Neural crest cell (in vitro differentiated cells): Measurements from ENCODE around the gene NAV1. TPM values are rescaled to one million over a fixed set of nuclear protein-coding genes. Genes with fewer than 3 reads are reported as not detected.

Experiments
- DNase-seq: peaks from one replicate; pipeline ENCODE4 v3.0.0; 2021; ENCODE audit warnings: low read depth, mixed read lengths, low spot score
- H3K27ac Mint-ChIP-seq: one replicate; pipeline ENCODE4 v1.8.0; 2021; ENCODE audit warnings: mild to moderate bottlenecking, mixed read lengths; ENCODE audit not compliant: unreplicated experiment
- H3K27me3 Mint-ChIP-seq: 2 replicates; pipeline ENCODE4 v1.8.0; 2021; ENCODE audit warnings: low read depth, mild to moderate bottlenecking, mixed read lengths
- H3K36me3 Mint-ChIP-seq: 2 replicates; pipeline ENCODE4 v1.8.0; 2021; ENCODE audit warnings: low read depth, mild to moderate bottlenecking, mixed read lengths
- H3K4me1 Mint-ChIP-seq: 2 replicates; pipeline ENCODE4 v1.8.0; 2021; ENCODE audit warnings: mixed read lengths
- H3K4me3 Mint-ChIP-seq: one replicate; pipeline ENCODE4 v1.8.0; 2021; ENCODE audit warnings: mild to moderate bottlenecking, mixed read lengths
- H3K9me3 Mint-ChIP-seq: 2 replicates; pipeline ENCODE4 v1.8.0; 2021; ENCODE audit warnings: mixed read lengths
- CTCF ChIP-seq: fragments of 200-600 bp; sonication (generic); conservative IDR thresholded peaks from 2 replicates; pipeline ENCODE4 v1.5.0; 2021; ENCODE audit warnings: antibody characterized with exemption, mild to moderate bottlenecking
- total RNA-seq: library from RNA; stranded (reverse); gene quantifications from 2 replicates; pipeline ENCODE4 v1.2.1, GENCODE V29; 2021

NAV1 gene
- total RNA-seq, 1 donor from 2014 or later = 47.3 TPM

GRCh38 chr1:201561195-201561564 lies 22.3 kb downstream of the NAV1 start:
- Mint-ChIP-seq H3K27ac (no peak overlapping the region), H3K4me3 (no peak overlapping the region), H3K9me3 (no peaks in the 10 kb centered on the region), H3K27me3 (no peaks in the 10 kb centered on the region), H3K36me3 (no peaks in the 10 kb centered on the region), H3K4me1 (peaks cover 19% of the 10 kb centered on the region)
- DNase-seq = no peak
- no peak for TF ChIP-seq CTCF

GRCh38 chr1:201561601-201562000 lies 22.7 kb downstream of the NAV1 start:
- Mint-ChIP-seq H3K27ac (no peak overlapping the region), H3K4me1 (peaks cover 23% of the 10 kb centered on the region), H3K27me3 (no peaks in the 10 kb centered on the region), H3K4me3 (no peak overlapping the region), H3K36me3 (no peaks in the 10 kb centered on the region), H3K9me3 (no peaks in the 10 kb centered on the region)
- no peak for DNase-seq
- no peak for TF ChIP-seq CTCF

- H3K27ac Mint-ChIP-seq = peak overlapping the region; percentile 35
- no peaks in the 10 kb centered on the region for H3K9me3 Mint-ChIP-seq
- no peak for TF ChIP-seq CTCF
- no peak overlapping the region for H3K4me3 Mint-ChIP-seq
- no peaks in the 10 kb centered on the region for H3K27me3 Mint-ChIP-seq
- DNase-seq = no peak
- no peaks in the 10 kb centered on the region for H3K36me3 Mint-ChIP-seq
- peaks cover 22% of the 10 kb centered on the region for H3K4me1 Mint-ChIP-seq
Measured at GRCh38 chr1:201562257-201562656, 23.3 kb downstream of the NAV1 start.

GRCh38 chr1:201562659-201563405 lies 23.9 kb downstream of the NAV1 start:
- Mint-ChIP-seq H3K9me3 (no peaks in the 10 kb centered on the region), H3K27me3 (peaks cover 3% of the 10 kb centered on the region), H3K4me1 (peaks cover 22% of the 10 kb centered on the region), H3K4me3 (no peak overlapping the region), H3K27ac (peak overlapping the region; percentile 50), H3K36me3 (no peaks in the 10 kb centered on the region)
- TF ChIP-seq CTCF = no peak
- no peak for DNase-seq

- TF ChIP-seq CTCF = no peak
- Mint-ChIP-seq H3K27ac (no peak overlapping the region), H3K4me3 (no peak overlapping the region), H3K9me3 (no peaks in the 10 kb centered on the region), H3K36me3 (no peaks in the 10 kb centered on the region), H3K4me1 (peaks cover 22% of the 10 kb centered on the region), H3K27me3 (peaks cover 3% of the 10 kb centered on the region)
- DNase-seq = no peak
Measured at GRCh38 chr1:201563406-201563780, 24.5 kb downstream of the NAV1 start.
